ENCODE measurements around the gene HBA2. TPM values are rescaled to one million over a fixed set of nuclear protein-coding genes. Genes with fewer than 3 reads are reported as not detected.

HBA2 gene
- total and polyA plus RNA-seq, 2 of the 4 experiments (the other 2 are of a cell fraction): not detected

DNA sequence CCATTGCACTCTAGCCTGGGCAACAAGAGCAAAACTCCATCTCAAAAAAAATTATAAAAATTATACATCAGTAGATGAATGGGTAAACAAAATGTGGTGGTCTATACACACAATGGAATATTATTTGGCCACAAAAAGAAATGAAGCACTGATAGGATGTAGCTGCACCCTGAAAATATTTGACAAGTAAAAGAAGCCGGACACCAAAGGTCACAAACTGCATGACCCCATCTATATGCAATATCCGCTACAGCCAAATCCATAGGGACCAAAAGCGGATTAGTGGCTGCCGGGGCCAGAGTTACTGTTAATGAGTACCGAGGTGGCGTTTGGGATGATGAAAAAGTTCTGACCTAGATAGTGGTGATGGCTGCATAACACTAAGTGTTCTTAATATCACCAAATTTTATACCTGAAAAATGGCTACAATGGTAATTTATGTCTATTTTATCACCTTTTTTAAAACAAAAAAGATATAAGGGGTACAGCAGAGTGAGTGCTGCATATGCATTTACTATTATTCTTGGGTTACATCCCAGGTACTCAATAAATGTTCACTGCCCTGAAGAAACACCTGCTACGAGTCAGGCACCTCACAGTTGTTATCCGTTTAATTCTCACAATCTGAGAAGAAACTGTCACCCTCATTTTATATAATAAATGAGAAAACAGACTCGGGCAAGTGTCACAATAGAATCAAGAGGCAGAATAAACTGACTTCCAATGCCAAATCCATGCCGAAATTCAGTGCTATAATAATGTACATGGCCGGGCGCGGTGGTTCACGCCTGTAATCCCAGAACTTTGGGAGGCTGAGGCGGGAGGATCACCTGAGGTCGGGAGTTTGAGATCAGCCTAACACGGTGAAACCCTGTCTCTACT, 6.8 kb downstream of the HBA2 start:
- H2BK120ac ChIP-seq (ENCODE audit: low read depth, low read length): no peak overlapping the region
- 85% methylated on average over 5 of the region's 17 CpGs; no CpG with 5 or more reads in 1 of the 2 experiments for WGBS, 2 experiments (ENCODE audit: extremely low coverage in 2 of 2, insufficient read length in 1 of 2)
- CTCF ChIA-PET: interaction anchor here (1.0 kb wide), 1 partner anchor 75 kb away, joined by 5 read pairs; no protein-coding TSS in a partner anchor

More for the DNA sequence above, 6.8 kb downstream of the HBA2 start:
- Histone ChIP-seq H2BK15ac (ENCODE audit: low read depth, low read length) (no peak overlapping the region), H4K8ac (ENCODE audit: low read depth in 2 of 2, low read length in 2 of 2) (no peak overlapping the region), H3K9ac (ENCODE audit: low read depth, low read length) (no peak overlapping the region), H4K91ac (ENCODE audit: insufficient read depth, low read depth, low read length) (no peak overlapping the region), H3K36me3 (ENCODE audit: control insufficient read depth, insufficient read depth, low read length) (peaks cover 3% of the 10 kb centered on the region; the same call in 1 of the 2 replicates), H3K18ac (ENCODE audit: low read depth, low read length) (no peak overlapping the region), H4K20me1 (ENCODE audit: insufficient read depth, low read length) (peaks cover 18% of the 10 kb centered on the region), H3K23ac (ENCODE audit: low read depth, low read length) (no peak overlapping the region), H3K79me1 (ENCODE audit: low read depth in 1 of 2, low read length in 2 of 2) (0 out of 4 replicates have a peak, but pooled peaks cover 0 to 4% of the 10 kb centered on the region in 2 experiments), H3K9me1 (ENCODE audit: insufficient read depth, low read length) (no peaks in the 10 kb centered on the region), H3K4ac (ENCODE audit: low read depth, low read length) (no peak overlapping the region), H2AFZ (replicated peaks; ENCODE audit: low read length, poor library complexity) (no peak overlapping the region), H2AK9ac (replicated peaks; ENCODE audit: low read depth, low read length, poor library complexity) (no peak overlapping the region), H2BK5ac (ENCODE audit: low read depth, low read length, poor library complexity, severe bottlenecking) (no peak overlapping the region), H2AK5ac (ENCODE audit: low read depth, low read length) (no peak overlapping the region), H2BK20ac (ENCODE audit: low read depth, low read length) (no peak overlapping the region), H3K4me3 (ENCODE audit: insufficient read depth, low read depth, low read length) (no peak overlapping the region), H3K4me2 (ENCODE audit: low read depth, low read length) (0 out of 2 replicates have a peak overlapping the region, but pooled peaks have one; percentile 55), H3K9me3 (ENCODE audit: control insufficient read depth, insufficient read depth, low read length) (0 out of 2 replicates have a peak, but pooled peaks cover 2% of the 10 kb centered on the region), H4K5ac (ENCODE audit: low read depth, low read length) (no peak overlapping the region), H3K27me3 (ENCODE audit: control insufficient read depth, insufficient read depth, low read length) (peaks cover 37% of the 10 kb centered on the region), H3K4me1 (ENCODE audit: control insufficient read depth, insufficient read depth, low read length) (peaks cover 5% of the 10 kb centered on the region; the same call in 1 of the 2 replicates), H3K27ac (ENCODE audit: insufficient read depth, low read length) (no peak overlapping the region), H3K14ac (replicated peaks; ENCODE audit: low read depth, low read length) (no peak overlapping the region), H3K56ac (ENCODE audit: extremely low read depth, insufficient read depth, low read length) (no peak overlapping the region)
- in situ Hi-C loops (cut with MboI; ENCODE audit: low sequenced_read_pairs) (loop anchor here (5.0 kb wide), 1 partner anchor 72 kb away; no protein-coding TSS in a partner anchor), intact Hi-C loops (cut with micrococcal nuclease) (loop anchor here (5.0 kb wide), 1 partner anchor 42 kb away; the partner anchor contains the start of gene NPRL3), dilution Hi-C loops (cut with HindIII; ENCODE audit: low sequenced_read_pairs, unreplicated experiment) (no loop called here)
- ATAC-seq (ENCODE audit: low read depth) (no peak), DNase-seq (no peak)
- BruUV-seq (replicated peaks): no TSS peak
- POLR2A ChIA-PET (ENCODE audit: unreplicated experiment): no interaction called here
- TF ChIP-seq BHLHE40 (IDR thresholded peaks at IDR 0.05; ENCODE audit: low read depth, low read length) (no peak), POLR2A (IDR thresholded peaks at IDR 0.05; ENCODE audit: low read depth, low read length) (no peak), RFX5 (IDR thresholded peaks at IDR 0.05; ENCODE audit: low read depth, low read length) (no peak), MXI1 (IDR thresholded peaks at IDR 0.05; ENCODE audit: borderline replicate concordance, low read depth, low read length) (no peak), MAZ (IDR thresholded peaks at IDR 0.05; ENCODE audit: borderline replicate concordance, low read depth, low read length) (no peak), NFE2L2 (IDR thresholded peaks at IDR 0.05; ENCODE audit: low read depth, low read length) (no peak), SMC3 (IDR thresholded peaks at IDR 0.05; ENCODE audit: low read depth, low read length) (no peak), CHD1 (IDR thresholded peaks at IDR 0.05; ENCODE audit: low read depth, low read length) (no peak), MAFK (IDR thresholded peaks at IDR 0.05; ENCODE audit: low read depth, low read length) (no peak), RAD21 (IDR thresholded peaks at IDR 0.05; ENCODE audit: low read length) (no peak)
- TF ChIP-seq, protein P1, sequence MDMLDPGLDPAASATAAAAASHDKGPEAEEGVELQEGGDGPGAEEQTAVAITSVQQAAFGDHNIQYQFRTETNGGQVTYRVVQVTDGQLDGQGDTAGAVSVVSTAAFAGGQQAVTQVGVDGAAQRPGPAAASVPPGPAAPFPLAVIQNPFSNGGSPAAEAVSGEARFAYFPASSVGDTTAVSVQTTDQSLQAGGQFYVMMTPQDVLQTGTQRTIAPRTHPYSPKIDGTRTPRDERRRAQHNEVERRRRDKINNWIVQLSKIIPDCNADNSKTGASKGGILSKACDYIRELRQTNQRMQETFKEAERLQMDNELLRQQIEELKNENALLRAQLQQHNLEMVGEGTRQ (IDR thresholded peaks at IDR 0.05; ENCODE audit: low read depth, low read length): no peak
